DMS 273 (cell line): ENCODE results near the gene SVIL.
"Not testable (repeated sequence)": the region's sequence is repeated elsewhere in the genome, so short reads cannot be mapped to it uniquely, and the experiment has no call there.

ENCODE experiments used
- DNase-seq: peaks from one replicate; lab custom pipeline; 2025; ENCODE audit not compliant: unreplicated experiment; lab: John Stamatoyannopoulos, UW

SVIL gene

DNA sequence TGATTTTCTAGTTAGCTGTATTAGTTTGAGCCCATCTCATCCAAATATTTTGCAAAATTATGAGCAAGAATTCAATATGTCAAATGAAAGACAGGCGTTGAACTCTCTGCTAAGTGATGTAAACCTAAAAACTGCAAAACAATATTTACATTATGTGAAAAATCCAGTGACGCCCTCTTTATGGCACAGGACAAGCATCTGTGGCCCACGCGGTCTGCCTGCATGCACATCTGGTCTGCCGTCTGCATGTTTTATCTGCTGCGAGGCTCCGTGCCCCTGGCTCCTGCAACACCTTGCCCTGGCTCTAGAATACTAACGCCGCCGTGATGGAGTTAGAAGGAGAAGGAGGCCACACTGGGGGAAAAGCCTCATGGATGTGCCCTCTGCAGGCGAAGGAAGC lies 142.0 kb downstream of the SVIL start:
- no peak for DNase-seq

DNA sequence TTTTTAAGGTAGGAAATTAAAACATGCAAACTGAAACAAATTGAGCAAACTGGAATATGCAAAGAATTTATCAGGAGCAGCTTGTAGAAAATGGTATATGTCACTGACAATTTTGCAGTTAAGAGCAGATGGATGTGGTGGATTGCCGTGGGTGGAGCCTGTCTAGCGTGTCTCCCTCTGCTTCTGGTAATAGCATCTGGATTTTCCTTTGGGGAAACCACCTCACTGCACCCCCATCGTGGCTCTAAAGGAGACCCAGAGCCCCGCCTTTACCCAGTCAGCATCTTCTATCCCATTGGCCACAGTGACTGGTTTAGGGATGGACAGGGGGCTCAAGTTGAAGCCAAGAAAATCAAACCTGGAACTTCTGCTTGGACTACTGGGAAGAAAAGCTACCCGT lies 142.9 kb downstream of the SVIL start:
- no peak for DNase-seq

DNA sequence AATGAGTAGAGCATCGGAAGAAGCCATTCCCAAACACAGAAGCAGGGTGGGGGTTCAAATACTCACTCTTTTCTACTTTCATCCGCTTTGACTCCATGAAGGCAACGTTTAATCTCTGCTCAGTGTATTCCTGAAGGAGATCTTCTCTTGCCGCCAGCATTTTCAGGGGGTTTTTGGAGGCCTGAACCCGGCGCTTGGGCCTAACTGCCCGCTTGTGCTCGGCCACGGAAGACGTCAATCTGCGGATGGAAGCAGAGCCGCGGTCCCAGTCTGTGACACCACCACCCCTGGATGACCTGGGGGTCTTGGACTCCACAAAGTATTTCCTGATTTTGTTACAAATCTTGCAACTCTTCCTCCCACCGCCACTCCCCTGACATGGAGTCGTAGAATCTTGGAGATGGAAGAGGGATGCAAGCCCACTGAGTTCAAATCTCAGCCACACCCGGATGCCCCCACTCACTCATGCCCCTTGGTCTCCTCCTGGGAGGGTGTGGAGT lies 143.9 kb downstream of the SVIL start:
- DNase-seq: not testable (repeated sequence)

DNA sequence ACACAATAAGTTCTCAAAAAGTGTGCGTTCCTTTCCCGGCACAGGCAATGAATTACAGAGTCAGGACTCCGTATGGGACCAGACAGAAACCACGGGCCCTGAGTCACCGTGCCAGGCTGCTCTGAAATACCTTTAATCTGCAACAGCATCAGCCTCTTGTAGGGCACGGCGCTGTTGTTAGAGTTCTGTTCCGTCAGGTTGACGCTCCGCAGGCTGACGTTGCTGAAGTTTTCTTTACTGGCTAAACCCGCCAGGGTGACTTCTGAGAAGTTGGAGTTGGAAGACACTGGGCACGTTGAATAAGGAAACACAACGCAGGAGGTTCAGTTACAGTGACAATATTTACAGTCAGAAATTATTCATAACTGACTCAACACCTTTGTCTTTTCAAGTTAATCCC lies 146.3 kb downstream of the SVIL start:
- not testable (repeated sequence) for DNase-seq

DNA sequence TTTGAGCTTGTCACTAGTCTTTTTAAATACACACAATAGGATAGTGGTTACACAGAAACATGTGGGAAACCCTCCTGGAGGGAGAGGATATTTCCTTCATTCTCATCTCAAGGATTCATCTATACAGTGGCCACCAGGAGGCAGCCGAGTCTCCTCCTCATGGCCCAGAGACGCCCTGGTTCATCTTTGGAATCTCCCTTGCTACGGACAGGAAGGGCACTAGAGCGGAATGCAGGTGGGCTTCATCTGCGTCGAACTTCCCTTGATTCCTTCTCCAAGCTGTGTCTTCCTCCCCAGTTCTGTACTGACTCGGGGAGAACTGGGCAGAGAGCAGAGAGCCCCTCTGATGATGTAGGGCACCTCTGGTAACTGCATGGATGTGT lies 146.9 kb downstream of the SVIL start:
- DNase-seq: not testable (repeated sequence)

DNA sequence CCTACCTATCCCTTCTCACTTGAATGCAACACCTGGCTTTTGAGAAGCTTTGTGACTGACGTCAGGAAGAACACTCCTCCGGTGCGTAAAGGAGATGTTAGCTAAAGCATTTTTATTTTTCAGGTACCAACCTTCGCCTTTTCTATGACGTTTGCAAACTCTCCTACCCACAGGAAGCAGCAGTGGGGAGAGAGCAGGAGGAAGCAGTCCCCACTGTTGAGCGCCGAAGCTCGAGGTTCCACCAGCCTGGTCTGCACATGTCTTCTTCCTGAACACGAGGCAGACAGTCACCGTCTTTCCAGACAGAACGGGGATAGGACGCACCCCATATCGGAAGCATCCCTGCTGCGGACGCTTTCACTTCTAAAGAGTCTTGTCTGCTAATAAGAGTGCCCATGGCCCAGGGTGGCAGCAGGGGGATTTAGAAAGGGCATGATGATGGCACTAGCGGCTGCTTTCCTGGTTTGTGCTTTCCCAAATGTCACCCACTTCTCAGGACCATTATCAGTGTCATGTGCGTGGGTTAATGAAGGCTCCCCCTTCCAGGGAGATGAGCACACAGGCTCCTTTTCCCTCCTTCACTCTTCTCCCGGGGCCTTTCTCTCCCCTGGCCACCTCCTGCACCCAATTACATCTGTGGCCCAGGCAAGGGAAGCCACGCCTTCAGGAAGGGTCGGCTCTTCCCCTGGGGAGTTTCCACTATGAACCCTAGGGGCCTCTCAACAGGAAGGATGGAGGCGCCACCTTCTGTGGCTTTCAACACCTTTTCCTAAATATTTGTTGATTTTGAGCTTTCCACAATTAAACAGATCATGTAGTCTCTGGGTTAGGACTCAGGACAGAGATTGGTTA lies 147.5 kb downstream of the SVIL start:
- DNase-seq: not testable (repeated sequence)

DNA sequence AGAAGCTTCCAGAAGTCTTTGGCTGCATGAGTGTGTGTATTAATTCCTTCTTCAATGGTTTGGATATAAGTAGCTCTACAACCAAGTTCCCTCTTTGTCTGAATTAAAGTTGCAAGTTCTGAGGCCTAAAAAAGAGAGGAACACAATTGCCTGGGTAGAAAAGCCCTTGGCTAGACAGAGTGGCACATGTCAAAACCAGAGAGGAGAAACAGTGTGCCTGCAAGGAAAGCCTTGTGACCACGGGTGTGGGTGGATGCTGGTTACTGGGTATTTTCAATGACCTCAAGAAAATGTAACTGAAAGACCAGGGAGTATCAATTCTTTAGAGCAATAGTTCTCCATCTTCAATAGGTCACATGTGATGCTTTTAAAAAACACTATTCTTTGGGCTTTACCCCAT lies 148.3 kb downstream of the SVIL start:
- no peak for DNase-seq

DNA sequence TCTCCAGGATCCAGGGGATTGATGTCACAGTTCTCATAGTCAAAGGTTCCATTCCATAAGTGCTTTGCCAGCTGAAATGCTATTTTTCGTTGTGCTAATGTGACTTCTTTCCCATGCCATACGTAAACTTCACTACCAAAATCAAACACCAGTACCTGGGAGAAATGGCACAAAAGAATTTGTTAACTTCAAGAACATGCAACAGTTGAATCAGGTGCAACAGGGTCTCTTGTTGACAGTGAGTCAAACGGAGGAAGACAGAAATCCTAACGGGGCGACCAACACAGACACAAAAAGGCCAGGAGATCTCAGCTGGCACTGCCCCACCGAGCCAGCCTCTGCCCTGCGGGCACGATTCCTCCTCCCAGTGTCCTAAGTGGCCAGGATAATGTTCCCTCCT lies 150.1 kb downstream of the SVIL start:
- not testable (repeated sequence) for DNase-seq

DNA sequence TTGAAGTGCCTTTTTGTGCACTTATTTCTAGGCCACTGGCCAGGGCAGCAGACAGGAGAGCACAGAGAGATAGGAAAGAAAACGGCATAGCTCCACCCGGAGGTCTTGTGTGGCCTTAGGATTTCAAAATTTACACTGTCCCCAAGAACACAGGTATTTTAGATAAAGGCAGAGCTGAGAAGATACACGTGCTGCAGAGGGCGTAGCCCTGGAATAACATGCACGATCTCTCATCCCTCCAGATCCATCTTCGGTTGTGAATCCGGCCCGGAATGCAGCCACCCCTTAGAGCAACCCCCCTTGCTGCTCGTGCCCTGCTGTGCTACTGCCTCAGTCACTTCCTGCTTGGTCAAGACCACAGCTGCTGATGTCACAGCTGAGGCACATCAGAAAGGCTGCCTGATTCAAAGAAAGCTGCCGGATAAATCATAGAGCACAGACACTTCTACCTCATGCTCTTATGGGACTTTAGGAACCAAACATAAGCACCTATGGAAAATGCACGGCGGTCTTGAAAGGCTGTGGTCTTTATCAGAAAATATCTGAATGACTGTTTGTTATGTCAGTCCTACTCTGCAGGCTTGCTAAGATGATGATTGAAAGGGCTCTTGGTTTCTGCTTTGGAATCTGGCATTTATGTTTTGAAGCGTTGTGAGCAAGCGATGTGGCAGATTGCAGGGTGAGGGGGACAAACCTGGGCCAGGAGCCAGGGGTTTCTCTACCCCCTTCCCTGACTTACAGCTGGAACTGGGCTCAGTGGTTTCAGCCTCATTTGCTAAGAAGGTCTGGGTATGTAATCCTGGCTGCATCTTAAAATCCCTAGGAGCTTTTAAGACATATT lies 152.0 kb downstream of the SVIL start:
- DNase-seq: no peak

DNA sequence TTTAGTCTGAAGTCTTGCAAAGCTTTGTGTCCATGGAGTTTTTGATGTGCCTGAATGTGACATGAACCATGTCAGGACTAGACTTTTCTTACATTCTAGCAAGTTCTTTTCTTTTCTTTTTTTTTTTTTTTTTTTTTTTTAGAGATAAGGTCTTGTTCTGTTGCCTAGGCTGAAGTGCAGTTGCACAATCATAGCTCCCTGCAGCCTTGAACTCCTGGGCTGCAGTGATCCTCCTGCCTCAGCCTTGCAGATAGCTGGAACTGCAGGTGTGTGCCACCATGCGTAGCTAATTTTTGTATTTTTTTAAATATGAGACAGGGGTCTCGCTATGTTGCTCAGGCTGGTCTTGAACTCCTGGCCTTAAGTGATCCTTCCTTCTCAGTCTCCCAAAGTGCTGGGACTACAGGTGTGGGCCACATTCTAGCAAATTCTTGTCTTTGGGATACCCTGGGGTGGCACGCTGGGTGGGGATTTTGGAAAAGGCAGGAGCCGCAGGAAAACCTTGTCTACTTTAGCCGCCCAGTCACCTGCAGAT lies 152.8 kb downstream of the SVIL start:
- no peak for DNase-seq

DNA sequence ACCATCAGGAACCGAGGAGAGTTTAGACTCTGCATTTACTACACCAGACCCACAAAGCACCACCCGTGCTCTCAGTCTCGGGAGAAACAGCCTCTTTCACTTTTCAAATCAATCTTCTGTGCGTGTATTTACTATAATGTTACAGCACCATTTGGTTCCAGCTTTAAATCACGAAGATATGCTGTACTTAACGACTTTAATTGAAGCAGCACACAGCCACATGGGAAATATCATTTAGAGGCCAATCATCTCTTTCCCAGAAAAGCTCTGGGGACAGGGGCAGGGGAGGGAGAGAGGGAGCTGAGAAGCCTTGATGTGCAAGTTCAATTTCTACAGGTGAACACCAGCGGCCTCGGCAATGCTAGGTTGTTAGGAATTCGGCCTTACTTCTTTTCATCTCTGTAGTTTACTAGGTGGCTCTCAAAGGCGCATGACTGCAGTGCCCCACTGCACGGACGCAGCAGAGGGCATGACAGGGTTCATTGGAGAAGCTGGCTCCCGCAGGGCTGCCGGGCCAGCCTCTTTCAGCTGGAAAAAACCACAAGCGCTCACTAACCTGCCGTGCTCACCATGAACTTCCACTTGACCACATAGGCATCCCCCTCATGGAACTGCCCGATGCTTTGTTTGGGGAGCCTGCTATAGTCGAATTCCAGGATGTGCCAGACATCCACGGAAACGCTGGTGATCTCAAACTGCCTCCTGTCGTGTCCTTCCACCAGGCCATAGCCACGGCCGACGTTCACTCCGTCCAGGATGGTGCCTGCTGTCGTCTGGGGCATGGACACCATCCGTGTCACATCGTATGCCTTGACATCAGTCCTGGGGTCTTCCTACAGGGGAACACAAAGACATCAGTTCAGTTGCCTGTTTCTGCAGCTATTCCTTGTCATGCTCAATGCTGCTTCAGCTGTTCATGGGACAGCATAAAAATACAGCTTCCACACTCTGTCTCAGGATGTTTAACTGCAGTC lies 154.5 kb downstream of the SVIL start:
- DNase-seq: no peak

DNA sequence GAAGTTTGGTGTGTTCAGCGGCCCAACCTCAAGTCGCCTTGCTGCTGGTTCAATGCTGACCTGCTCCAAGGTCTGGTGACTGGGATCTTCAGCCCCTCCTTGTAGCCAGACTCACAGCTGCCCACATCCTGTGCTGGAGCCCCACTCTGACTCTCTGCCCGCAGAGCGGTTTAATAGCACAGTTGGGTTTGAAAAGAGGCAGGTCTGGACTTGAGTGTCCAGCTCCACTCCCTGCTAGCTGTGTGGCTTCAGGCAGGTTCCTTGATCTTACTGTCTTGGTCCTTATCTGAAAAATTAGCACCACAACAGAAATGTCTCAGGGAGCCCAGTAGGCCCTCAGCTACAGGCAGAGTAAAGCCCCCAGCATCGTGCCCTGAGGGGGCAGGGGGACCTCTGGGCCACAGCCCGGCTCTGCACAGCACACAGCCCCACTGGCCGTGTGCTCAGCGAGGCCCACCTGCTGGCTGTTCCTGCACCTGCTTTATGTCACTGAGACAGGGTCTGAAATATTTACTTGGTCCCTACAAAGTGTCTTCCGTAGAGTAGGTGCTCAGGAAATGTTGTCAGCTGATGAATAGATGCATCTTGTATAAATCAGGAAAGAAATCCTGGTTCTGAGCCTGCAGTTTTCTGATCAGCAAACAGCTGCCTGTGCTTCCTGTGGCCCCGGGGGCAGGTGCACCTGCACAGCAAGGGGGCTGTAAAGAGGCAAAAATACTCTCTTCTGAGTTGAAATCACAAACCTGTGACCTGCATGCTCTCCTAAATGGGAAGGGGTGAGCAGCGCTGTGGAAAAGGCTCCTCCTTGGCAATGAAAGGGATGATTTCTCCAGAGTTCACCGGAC lies 155.5 kb downstream of the SVIL start:
- DNase-seq: no peak

DNA sequence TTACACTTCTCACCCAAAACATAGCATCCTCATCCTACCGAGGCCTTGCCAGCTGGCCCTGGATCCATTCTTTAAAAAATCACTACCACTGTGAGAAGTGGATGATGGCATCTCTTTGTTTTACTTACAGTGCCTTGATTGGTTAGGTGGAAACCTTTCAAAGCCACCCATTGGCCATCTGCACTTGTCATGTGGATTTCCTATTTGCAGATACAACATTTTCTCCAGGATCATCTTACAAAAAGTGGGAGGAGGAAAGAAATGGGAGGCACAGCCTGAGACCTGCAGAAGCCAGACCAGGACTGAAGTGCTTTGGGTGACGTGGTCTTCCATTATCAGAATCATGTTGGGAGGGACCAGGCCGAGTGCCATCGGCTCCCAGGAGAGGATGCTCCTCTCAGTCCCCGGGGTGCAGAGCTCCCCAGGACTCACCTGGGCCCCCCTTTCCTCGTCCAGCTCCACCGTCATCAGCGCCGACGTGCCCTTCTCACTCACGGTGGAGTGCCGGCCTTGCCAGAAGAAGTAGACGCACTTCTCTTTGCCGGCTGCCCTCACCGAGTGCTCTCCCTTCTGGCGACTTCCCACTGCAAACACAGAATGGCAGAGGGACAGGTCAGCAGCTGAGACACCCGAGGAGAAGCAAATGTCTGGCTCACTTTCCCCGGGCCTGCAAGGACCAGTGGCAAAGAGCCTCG lies 161.2 kb downstream of the SVIL start:
- DNase-seq: no peak

DNA sequence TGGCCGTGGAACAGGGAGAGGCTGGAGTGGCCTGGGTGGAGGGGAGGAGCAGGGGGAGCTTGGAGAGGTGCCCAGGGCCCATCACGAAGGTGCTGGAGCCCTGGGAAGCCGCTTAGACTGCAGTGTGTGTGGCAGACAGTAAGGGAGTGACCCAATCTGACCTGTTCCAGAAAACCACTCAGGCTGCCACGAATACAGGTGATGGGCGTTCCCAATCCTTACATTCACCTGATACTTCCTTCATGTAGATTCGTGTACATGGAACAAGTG lies 161.7 kb downstream of the SVIL start:
- DNase-seq: no peak

DNA sequence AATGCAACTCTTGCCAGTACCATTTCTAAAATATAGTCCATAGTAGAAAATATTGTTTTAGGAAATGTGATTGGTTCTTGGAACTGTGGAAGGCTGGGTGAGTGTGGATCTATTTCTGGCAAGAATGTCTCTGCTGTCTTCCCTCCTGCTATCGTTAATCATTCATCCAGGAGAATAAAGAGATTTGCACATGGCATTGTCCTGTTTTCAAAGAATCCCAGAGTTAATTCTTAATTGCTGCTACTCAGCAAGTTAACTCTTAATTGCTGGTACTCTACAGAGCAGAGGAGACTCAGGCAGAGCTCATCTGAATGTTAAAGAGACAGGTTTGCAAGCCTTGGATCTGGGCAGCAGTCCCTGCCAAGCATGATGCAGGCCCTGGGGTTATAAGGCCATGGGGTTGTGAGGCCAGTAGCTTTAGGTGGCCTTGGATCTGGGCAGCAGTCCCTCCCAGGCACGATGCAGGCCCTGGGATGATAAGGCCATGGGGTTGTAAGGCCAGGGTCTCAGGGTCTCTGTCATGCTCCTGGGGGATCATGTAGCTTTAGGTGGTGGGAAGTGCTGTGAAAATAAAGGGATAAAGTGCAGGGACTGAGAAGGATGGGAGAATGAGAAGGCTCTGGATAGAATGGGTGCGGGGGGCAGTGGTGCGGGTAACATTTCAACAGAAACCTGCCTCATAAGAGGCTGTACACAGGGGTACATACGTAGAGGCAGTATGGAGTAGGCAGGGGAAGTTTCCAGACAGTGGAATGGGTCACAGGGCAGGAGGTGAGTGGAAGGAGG lies 162.3 kb downstream of the SVIL start:
- DNase-seq: no peak

DNA sequence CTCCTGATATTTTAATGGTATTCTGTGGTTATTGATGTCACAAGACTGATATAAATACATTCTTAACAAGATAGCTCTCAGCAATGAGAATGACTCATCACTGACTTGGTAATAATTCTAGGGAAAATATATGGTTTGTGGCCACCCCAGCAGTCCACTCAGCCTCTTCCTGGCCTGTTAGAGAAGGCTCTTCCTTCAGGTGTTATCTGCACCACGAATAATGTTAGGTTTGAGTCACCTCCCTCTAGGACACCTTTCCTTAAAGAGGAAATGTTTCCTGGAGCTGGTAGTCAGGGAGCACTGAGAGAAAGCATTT lies 163.3 kb downstream of the SVIL start:
- no peak for DNase-seq

DNA sequence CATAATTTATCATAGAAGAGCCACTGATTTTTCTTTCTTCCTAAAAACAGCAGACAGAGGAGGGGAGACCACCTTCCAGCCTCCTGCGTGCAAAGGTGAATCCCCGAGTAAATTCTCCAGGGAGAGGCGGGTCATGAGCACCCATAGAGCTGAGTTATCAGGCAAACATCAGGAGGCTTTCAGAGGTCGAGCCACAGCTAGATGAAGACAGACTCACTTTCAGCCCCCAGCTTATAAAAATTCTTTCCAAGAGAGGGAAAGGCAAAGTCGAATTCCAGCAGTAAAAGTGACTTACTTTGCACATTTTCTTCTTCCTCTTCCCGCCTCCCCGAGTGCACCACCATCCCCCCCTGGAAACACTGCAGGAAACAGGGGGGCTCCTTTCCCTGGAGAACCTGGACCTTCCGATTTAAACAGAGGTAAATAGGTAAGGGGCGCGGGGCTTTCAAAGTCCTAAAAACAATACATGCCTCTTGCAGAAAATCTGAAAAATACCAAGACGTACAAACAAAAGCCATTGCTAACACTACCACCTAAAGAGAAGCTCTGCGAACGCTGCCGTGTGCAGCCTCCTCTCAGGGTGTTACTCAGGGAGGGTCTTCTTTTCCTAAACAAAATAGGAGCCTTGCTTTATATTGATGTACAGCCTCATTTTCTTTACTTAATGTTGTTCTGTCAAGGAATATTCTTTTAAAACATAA lies 163.8 kb downstream of the SVIL start:
- DNase-seq: no peak

DNA sequence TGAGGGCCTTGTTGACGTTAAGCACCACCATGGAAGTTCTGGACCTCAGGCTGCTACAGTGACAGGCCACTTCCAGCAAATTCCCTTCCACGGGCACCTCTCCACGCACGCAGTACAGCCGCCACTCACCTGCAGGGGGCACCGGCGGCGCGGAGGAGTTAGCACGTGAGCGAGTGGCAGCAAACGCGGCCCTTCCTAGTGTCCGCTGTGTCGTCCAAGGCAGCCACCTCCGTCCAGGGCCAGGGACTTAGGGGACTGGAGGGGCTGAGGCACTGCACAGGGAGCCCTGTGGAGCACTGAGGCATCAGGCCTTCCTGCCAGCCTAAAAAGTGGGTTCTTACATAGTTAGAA lies 164.4 kb downstream of the SVIL start:
- DNase-seq: peak; percentile 5
